Small intestine (tissue), 7 donors: ENCODE measurements around the gene MRPS9. TPM values are rescaled to one million over a fixed set of nuclear protein-coding genes. Genes with fewer than 3 reads are reported as not detected.

Experiments
- DNase-seq, 2 donors: peaks; one replicate each; pipeline versions ENCODE4 v3.0.0 to v3.0.0-alpha.2; 2013
- FAIRE-seq: peaks from 2 replicates; lab custom pipeline; 2012; peaks lifted over from hg19 to GRCh38; lab: Jason Lieb, UNC
- H3K27ac ChIP-seq, 3 donors: one replicate each; pipeline ENCODE4 v1.5.1; 2013; ENCODE audit warnings: low read length in 2 of 3, mild to moderate bottlenecking in 2 of 3, control low read depth in 1 of 3, inconsistent platforms in 1 of 3, low read depth in 1 of 3, moderate library complexity in 1 of 3
- H3K27me3 ChIP-seq, 3 donors: one replicate each; pipeline ENCODE4 v1.6.1; 2013; ENCODE audit warnings: low read length in 3 of 3, inconsistent platforms in 1 of 3; ENCODE audit not compliant: control insufficient read depth in 3 of 3, insufficient read depth in 3 of 3
- H3K36me3 ChIP-seq, 3 donors: one replicate each; pipeline ENCODE4 v1.6.1; 2013; ENCODE audit warnings: low read length in 3 of 3, inconsistent platforms in 1 of 3, low read depth in 1 of 3, mild to moderate bottlenecking in 1 of 3, moderate library complexity in 1 of 3; ENCODE audit not compliant: control insufficient read depth in 3 of 3, insufficient read depth in 2 of 3
- H3K4me1 ChIP-seq, 3 donors: one replicate each; pipeline ENCODE4 v1.6.1; 2013; ENCODE audit warnings: low read length in 2 of 3, inconsistent platforms in 1 of 3, low read depth in 1 of 3, mild to moderate bottlenecking in 1 of 3, moderate library complexity in 1 of 3; ENCODE audit not compliant: control insufficient read depth in 3 of 3, insufficient read depth in 2 of 3
- H3K4me3 ChIP-seq, 3 donors: one replicate each; pipeline ENCODE4 v1.5.1; 2013; ENCODE audit warnings: low read length in 3 of 3, control low read depth in 1 of 3, inconsistent platforms in 1 of 3, low read depth in 1 of 3, mild to moderate bottlenecking in 1 of 3, moderate library complexity in 1 of 3
- H3K9me3 ChIP-seq, 2 donors: one replicate each; pipeline ENCODE4 v1.6.1; 2013; ENCODE audit warnings: low read depth in 1 of 2, low read length in 1 of 2; ENCODE audit not compliant: control insufficient read depth in 2 of 2, insufficient read depth in 1 of 2
- WGBS, 3 donors: extraction: QIAGEN DNeasy Blood & Tissue Kit; methylation state at CpG; one replicate each; pipeline ENCODE4 v1.1.7; 2013; 5-methylcytosine and 5-hydroxymethylcytosine counted together
- polyA plus RNA-seq, 4 donors: library from polyadenylated mRNA; stranded (reverse) in 3 of 4; unstranded in 1 of 4; fragments of 200-250 nt in 3 of 4; fragments of 120-200 nt in 1 of 4; gene quantifications; one replicate each; pipeline versions ENCODE4 v1.2.1 to v1.2.3, GENCODE V29; 2013
- donor health status: healthy with polysubstance abuse.
- donor health status: control.
- donor health status: control.
- donor health status: Bipolar disorder and iron deficiency.
- donor health status: healthy.

The MRPS9 gene
- polyA plus RNA-seq, 4 donors = 22.7 to 44.1 (median 28.4) TPM

- Histone ChIP-seq H3K36me3 (no peaks in the 10 kb centered on the region), H3K4me1 (peaks cover 0 to 3% (median 0%) of the 10 kb centered on the region in 3 donors), H3K27ac (no peak overlapping the region), H3K4me3 (no peak overlapping the region), H3K27me3 (peaks cover 0 to 27% (median 6%) of the 10 kb centered on the region in 3 donors), H3K9me3 (no peaks in the 10 kb centered on the region)
- DNase-seq = no peak
- FAIRE-seq = no peak
- 74 to 81% (median 77%) methylated on average over 4 of the region's 4 CpGs for WGBS, 3 donors
Measured at GRCh38 chr2:105141099-105141614, 103.3 kb downstream of the MRPS9 start.

- no peaks in the 10 kb centered on the region for H3K9me3 ChIP-seq
- DNase-seq (no peak), FAIRE-seq (no peak)
- no peak overlapping the region for H3K4me3 ChIP-seq
- peaks cover 0 to 3% (median 0%) of the 10 kb centered on the region in 3 donors for H3K4me1 ChIP-seq
- H3K27me3 ChIP-seq = peaks cover 0 to 33% (median 6%) of the 10 kb centered on the region in 3 donors
- WGBS, 3 donors = 78 to 82% (median 81%) methylated on average over 5 of the region's 5 CpGs
- no peaks in the 10 kb centered on the region for H3K36me3 ChIP-seq
- H3K27ac ChIP-seq = no peak overlapping the region
Measured at GRCh38 chr2:105142239-105142638, 104.4 kb downstream of the MRPS9 start.

GRCh38 chr2:105143094-105143466, 105.2 kb downstream of the MRPS9 start:
- no peak overlapping the region for H3K4me3 ChIP-seq
- no peaks in the 10 kb centered on the region for H3K36me3 ChIP-seq
- H3K9me3 ChIP-seq = no peaks in the 10 kb centered on the region
- H3K27me3 ChIP-seq = peaks cover 0 to 33% (median 6%) of the 10 kb centered on the region in 3 donors
- H3K4me1 ChIP-seq = peaks cover 0 to 3% (median 0%) of the 10 kb centered on the region in 3 donors
- no peak overlapping the region for H3K27ac ChIP-seq
- FAIRE-seq (no peak), DNase-seq (no peak)
- 55 to 62% (median 55%) methylated on average over 6 of the region's 6 CpGs for WGBS, 3 donors

- Histone ChIP-seq H3K9me3 (no peaks in the 10 kb centered on the region), H3K4me1 (peaks cover 0 to 3% (median 0%) of the 10 kb centered on the region in 3 donors), H3K4me3 (peak overlapping the region in 1 of 3 donors; percentile 18), H3K36me3 (no peaks in the 10 kb centered on the region), H3K27ac (no peak overlapping the region), H3K27me3 (peaks cover 0 to 33% (median 6%) of the 10 kb centered on the region in 3 donors)
- WGBS, 3 donors = 3 to 6% (median 5%) methylated on average over 30 to 53 of the region's 53 CpGs
- DNase-seq (peak in 1 of 2 donors; percentile 6), FAIRE-seq (no peak)
Measured at GRCh38 chr2:105143467-105144151, 105.7 kb downstream of the MRPS9 start.

- no peak for FAIRE-seq
- Histone ChIP-seq H3K9me3 (no peaks in the 10 kb centered on the region), H3K4me3 (peak overlapping the region in 1 of 3 donors; percentile 29), H3K36me3 (no peaks in the 10 kb centered on the region), H3K27me3 (peaks cover 0 to 33% (median 6%) of the 10 kb centered on the region in 3 donors), H3K27ac (no peak overlapping the region), H3K4me1 (peaks cover 0 to 3% (median 0%) of the 10 kb centered on the region in 3 donors)
- DNase-seq = no peak
- 5 to 18% (median 16%) methylated on average over 21 to 62 of the region's 62 CpGs for WGBS, 3 donors
Measured at GRCh38 chr2:105144152-105144940, 106.5 kb downstream of the MRPS9 start.

- Histone ChIP-seq H3K27me3 (peaks cover 0 to 33% (median 6%) of the 10 kb centered on the region in 3 donors), H3K36me3 (no peaks in the 10 kb centered on the region), H3K9me3 (no peaks in the 10 kb centered on the region), H3K27ac (no peak overlapping the region), H3K4me1 (peaks cover 0 to 3% (median 0%) of the 10 kb centered on the region in 3 donors), H3K4me3 (peak overlapping the region in 1 of 3 donors; percentile 29)
- DNase-seq (no peak), FAIRE-seq (no peak)
- WGBS, 3 donors = 36 to 51% (median 41%) methylated on average over 2 of the region's 2 CpGs
Measured at GRCh38 chr2:105144941-105145300, 107.1 kb downstream of the MRPS9 start.

- H3K36me3 ChIP-seq = no peaks in the 10 kb centered on the region
- no peak overlapping the region for H3K27ac ChIP-seq
- H3K4me1 ChIP-seq = no peaks in the 10 kb centered on the region
- no peaks in the 10 kb centered on the region for H3K9me3 ChIP-seq
- DNase-seq (no peak), FAIRE-seq (no peak)
- peaks cover 0 to 20% (median under 1%) of the 10 kb centered on the region in 3 donors for H3K27me3 ChIP-seq
- 57 to 88% (median 76%) methylated on average over 1 of the region's 1 CpG for WGBS, 3 donors
- no peak overlapping the region for H3K4me3 ChIP-seq
Measured at GRCh38 chr2:105149272-105149671, 111.4 kb downstream of the MRPS9 start.
